GM19397 (cell line): Measurements from ENCODE around the gene PI4K2A.
"Not testable (repeated sequence)": the region's sequence is repeated elsewhere in the genome, so short reads cannot be mapped to it uniquely, and the experiment has no call there.

ENCODE experiments used
- ATAC-seq: cut with Tn5 transposase; IDR thresholded peaks from one replicate; pipeline ENCODE4 v1.9.1; 2021; ENCODE audit warnings: mild to moderate bottlenecking, moderate library complexity; ENCODE audit not compliant: unreplicated experiment

The PI4K2A gene

DNA sequence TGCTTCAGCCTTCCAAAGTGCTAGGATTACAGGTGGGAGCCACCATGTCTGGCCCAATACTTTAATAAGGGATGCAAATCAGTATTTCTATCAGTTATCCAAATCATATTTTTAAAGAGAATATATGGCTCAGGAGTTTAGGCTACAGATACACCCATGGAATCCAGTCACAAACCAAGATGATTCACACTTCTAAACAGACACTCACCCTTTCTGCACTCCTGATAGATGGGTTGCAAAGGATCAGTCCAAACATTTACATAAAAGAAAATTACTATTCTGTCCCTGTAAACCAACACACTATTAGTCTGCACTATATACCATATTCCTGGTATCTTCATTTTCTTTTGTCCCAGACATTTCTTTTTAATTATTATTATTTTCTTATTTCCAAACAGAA is 9.4 kb upstream of the PI4K2A start:
- ATAC-seq = no peak

DNA sequence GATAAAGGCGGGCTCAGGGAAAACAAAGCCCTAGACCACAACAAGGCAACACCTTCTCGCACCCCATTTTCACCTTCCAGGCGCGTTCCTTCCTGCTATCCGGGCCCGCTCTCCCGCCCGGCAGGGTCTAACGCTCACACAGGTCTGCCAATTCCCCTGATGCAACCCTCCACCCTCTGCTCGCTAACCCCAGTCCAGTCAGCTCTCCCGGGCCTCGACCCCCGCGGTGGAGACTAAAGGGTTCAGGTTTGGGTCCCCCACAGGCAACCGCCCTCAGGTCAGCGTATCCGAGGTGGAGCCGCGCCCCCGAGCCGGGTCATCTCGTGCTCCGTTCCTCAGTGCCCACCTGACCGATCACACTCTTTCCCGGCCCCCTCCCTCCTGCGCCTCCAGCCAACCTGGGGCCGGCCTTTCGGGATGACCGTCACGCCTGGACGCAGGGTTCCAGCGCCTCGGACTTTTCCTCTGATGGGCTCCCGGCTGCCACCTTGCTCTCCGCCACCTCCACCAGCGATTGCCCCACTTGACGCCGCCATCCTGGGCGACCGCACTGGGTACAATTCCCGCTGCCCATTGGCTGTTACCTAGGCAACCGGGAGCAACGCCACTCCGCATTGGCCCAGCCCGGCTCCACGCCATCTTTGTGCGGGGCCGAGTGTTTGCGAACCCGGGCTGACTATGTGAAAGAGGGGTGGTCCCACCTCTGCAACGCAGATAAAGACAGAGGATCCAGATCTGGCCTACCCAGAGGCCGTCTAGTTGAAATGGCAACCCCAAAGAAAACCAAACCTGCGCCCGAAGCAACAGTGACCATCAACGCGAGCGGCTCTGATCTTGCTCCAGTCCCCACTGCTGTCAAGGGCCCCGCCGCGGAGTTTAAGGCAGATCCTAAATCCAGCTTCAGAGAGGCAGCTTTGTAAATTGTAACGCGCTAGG is 7.3 kb upstream of the PI4K2A start, which contains the start of gene MORN4:
Gene MORN4 (minus strand): TSS at position 552 of the 936 bp plus-strand sequence. CDS start 13,847 bp downstream, outside the sequence.
- ATAC-seq = peak; percentile 100

DNA sequence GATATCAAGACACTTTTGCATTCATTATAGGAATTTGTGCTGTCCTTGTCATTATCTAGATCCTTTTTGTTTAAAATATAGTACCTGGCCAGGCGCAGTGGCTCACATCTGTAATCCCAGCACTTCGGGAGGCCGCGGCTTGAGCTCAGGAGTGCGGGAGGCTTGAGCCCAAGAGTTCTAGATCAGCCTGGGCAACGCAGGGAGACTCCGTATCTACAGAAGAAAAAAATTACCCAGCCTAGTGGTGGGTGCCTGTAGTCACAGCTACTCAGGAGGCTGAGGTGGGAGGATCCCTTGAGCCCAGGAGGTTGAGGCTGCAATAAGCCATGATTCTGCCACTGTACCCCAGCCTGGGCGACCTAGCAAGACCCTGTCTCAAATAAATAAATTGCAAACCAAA is 6.5 kb upstream of the PI4K2A start:
- no peak for ATAC-seq

DNA sequence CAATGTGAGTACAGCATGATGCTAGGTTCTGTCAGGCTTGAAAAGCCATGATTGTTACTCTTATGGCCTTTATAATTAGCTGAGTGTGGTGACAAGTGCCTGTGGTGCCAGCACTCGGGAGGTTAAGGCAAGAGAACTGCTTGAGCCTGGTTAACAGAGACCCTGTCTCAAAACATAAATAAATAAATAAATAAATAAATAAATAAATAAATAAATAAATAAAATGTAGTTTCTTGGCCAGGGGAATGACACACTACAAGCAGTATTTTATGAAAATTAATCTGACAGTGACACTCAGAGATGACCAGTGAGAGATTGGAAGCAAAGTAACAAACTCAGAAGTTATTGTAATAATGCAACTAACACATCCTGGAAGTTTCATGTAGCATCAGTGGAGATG is 4.9 kb upstream of the PI4K2A start:
- ATAC-seq = no peak

DNA sequence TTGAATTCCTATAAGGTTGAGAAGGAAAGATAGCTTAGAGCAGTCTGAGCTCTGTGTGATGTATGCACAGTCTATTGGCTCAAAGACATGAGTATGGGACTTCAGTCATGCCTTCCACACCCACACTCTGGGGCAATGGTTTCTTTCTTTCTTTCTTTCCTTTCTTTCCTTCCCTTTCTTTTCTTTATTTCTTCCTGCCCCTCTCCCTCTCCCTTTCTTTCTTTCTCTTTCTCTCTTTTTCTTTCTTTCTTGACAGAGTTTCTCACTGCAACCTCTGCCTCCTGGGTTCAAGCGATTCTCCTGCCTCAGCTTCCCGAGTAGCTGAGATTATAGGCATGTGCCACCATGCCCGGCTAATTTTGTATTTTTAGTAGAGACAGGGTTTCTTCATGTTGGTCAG is 1.4 kb upstream of the PI4K2A start:
- ATAC-seq = not testable (repeated sequence)

DNA sequence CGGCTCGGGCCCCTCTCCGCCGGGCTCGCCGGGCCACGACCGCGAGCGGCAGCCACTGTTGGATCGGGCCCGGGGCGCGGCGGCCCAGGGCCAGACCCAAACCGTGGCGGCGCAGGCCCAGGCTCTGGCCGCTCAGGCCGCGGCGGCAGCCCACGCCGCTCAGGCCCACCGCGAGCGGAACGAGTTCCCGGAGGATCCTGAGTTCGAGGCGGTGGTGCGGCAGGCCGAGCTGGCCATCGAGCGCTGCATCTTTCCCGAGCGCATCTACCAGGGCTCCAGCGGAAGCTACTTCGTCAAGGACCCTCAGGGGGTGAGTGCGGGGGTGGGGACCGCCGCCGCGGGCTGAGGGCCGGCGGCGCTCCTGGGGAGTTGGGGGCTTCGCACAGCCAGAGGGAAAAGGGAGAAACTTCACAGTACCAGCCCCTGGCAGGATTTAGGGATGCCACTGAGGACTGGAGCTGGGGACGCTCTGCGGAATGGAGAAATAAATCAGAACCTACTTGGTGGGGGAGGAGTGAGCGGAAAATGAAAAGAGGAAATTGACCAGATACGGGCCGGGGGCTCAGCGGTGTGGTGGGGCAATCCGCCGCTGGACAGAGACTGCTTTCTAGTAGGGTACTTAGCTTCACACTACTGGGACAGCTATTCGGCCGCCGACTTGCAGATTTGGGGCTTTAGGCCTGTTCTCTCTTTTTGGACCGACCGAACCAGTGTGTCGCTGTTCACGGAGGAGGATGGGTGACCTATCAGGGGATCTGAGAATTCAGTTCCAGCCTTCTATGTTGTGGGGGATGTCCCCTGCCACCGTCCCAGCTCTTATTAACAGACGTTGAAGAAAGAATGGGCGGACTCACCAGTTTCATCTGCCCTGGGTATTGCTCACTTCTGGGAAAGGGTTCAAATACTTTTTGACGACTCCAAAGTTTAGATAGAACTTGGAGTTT is 669 bp downstream of the PI4K2A start:
- ATAC-seq = peak; percentile 25

DNA sequence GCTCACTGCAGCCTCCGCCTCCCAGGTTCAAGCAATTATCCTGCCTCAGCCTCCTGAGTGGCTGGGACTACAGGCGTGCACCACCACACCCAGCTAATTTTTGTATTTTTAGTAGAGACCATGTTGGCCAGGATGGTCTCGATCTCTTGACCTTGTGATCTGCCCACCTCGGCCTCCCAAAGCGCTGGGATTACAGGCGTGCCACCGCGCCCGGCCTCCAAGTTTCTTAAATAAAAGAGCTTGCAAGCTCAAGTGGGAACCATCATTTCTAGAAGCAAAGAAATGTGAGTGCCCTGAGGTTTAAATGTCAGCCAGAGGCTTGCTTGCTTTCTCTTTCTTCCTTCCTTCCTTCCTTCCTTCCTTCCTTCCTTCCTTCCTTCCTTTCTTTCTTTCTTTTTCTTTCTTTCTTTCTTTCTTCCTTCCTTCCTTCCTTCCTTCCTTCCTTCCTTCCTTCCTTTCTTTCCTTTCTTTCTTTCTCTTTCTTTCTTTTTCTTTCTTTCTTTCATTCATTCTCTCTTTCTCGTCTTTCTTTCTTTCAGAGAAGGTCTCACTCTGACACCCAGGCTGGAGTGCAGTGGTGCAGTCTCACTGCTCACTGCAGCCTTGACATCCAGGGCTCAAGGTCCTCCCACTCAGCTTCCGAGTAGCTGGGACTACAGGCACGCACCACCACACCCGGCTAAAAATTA is 2.1 kb downstream of the PI4K2A start:
- ATAC-seq = not testable (repeated sequence)

DNA sequence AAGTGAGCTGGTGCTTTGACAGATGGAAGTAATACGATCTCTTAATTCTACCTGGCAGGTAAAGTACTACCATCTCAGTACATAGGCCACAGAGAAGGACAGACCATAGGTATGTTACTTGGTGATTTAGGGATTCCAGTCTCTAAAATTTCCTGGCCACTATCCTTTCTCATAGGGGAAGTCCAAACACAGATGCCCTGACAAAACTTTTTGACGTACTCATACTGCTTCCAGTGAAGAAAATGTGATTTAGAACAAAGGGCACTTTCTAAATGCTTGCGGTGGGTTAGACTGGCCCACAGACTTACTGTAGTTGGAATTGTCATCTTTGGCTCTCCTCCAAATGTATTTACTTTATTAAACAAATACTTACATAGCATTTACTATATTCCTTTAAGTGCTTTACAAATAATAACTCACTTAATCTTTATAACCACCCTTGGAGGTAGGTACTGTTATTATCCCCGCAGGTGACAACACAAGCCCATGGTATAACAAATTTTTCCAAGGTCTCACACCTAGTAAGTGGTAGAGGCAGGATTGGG is 3.0 kb downstream of the PI4K2A start:
- no peak for ATAC-seq

DNA sequence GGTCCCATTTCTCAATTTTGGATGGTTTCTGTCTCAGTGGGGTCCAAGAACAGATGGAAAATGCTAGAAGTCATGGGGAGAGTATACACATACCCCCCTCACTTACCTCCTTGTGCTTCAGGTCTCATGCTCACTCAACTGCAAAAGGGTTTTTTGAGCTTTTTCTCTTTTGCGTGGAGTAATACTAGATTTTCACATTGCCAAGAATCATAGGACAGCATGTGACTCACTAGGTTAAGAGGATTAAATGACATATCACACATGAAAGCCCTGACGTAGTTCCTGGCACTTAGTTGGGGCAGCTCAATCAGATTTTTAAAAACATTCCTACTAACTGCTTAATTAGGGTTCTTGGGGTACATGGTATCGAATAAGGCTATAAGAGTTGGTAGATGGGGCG is 4.5 kb downstream of the PI4K2A start:
- no peak for ATAC-seq

DNA sequence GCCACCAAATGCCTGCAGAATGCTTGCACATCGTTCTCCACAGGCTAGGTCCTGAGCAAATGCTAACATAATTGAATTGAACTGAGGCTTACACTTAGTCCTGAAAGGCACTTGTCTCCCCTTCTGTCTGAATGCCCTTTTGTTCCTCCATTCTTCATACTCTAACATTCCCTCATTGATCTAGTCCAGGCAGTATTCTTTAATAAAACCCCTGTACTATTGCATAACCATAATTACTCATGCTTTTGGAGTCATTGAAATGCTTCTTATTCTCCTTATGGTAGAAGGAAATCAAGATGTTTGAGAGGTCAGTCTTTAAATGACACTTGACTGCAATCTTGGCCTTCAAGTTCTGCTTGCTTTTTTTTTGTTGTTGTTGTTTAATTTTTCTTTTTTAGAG is 7.1 kb downstream of the PI4K2A start:
- ATAC-seq = no peak

DNA sequence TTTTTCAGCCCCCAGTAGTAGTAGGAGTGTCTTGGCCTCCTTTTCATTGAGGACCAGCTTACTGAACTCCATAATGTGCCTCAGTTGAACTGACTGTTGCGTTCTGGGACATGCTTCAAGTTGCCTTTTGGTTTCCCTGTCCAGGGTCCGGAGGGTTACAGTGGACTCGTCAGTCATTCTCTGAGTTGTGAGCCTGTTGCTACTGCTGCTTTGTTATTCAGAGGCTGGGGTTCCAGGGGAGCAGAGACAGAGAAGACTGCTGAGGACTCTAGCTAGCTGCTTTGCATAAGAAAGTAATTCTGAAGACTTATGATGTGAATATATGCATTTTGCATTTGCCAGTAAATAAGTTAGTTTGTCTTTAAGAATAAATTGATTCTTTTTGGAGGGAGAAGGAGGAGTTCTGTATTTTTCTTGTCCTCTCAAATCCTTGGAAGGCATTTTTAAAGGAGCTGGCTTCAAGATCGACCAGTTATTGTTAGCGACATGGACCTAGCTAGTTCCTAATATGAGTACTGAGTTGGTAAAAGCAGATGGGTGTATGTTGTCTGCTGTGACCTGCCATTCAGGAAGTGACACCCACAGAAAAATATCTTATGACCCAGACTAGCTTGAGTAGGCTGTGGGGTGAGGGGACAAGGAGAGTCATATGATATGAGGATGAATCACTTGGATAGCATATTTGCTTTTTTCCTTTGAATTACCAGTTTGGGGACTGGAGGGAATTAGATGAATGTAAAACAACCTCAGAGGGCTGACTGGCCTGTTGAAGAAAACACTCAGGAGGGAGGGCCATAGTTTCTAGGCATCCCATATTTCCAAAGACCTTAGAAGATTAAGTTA is 8.3 kb downstream of the PI4K2A start:
- peak; percentile 73 for ATAC-seq

DNA sequence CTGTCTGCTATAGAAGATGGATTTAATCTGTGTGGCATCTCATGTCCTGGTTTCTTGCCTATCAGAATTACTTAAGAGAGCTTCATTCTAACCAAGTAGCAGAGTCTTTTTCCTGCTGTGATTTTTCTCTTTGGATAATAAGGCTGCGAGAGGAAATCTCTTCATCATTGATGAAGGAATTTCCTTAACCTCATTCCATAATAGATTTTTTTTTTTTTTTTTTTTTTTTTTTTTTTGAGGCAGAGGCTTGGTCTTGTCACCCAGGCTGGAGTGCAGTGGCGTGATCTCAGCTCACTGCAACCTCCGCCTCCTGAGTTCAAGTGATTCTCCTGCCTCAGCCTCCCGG is 8.9 kb downstream of the PI4K2A start:
- not testable (repeated sequence) for ATAC-seq

DNA sequence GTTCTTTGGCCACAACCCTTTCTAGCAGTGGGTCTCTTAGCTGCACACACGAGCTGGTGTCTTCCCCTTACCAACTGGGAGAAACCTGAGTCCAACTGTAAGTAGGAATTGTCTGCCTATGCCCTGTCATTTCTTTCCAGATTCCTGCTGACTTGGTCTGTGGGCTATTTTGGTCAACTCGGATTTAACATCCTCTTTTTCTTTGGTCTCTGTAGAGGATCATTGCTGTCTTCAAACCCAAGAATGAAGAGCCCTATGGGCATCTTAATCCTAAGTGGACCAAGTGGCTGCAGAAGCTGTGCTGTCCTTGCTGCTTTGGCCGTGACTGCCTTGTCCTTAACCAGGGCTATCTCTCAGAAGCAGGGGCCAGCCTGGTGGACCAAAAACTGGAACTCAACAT is 10.3 kb downstream of the PI4K2A start:
- ATAC-seq = no peak

DNA sequence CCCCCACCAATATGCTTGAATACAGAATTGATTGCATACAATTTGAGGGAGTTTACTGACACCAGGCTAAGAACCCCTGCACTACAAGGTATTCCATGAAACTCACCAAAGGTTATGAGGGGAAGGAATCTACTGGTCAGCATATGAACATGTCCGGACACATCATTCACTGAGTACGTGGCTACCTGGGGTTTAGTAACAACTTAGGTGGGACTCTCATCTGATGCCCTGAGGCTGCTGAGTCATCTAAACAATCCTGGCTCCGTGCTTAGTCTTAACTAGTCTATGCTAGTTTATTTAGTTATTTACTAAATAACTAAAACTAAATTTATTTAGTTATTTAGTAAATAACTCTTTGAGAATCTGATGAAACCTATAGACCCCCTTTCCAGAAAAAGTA is 11.3 kb downstream of the PI4K2A start:
- ATAC-seq = no peak

DNA sequence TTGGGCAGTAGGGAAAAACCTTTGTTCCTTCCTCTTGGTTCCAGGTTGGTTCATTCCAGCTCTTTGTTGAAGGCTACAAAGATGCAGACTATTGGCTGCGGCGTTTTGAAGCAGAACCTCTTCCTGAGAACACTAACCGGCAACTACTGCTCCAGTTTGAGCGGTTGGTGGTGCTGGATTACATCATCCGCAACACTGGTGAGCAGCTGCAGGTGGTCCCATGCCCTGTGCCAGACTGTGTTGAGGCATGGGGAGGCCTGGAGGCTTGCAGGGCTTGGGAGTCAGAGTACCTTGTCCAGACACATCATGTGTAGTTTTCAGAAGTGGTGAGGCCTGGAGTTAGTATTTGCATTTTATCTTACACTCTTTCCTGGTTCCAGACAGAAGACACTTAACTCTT is 16.3 kb downstream of the PI4K2A start:
- ATAC-seq = no peak

DNA sequence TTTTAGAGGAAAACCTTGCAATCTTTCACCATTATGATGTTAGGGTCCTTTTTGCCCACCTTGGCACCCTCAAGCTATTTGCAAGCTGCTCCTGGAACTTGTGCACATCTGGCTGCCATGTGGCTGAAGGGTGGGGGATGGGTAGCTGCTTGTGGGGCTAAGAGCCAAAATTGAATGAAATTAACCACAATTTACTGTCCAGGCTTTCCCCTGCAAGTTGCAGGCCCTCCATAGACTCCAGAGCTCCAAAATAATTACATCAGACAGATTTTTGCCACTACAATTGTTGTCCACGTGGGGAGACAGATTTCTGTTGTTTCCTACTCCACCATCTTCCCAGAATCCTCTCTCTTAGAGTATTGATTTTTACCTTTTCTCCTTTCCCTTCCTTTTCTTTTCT is 19.1 kb downstream of the PI4K2A start:
- ATAC-seq = no peak

DNA sequence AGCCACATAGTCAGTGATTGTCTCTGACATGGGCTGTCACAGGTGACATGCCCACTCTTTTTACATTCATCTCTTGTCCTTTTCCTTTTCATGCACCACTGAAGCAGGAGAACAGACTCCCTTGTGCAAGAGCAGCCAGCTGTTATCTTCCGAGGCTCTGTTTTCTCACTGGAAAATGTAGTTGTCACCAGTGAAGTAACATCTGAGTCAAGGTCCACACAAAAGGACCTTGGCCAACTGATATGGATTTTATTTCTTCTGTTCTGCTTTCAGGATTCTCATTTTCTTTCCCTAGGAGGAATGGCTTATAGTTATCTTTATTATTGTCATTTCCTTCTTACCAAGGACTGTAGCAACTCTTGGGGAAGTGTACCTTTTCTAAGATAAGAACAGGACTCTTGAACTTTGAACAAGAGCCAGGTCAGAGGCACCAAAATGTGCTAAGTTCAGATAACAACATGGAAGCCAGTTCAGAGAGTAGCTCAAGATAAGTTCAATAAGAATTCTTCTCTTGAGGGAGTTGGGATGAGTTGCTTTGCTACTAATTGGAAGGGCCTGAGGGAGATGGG is 23.9 kb downstream of the PI4K2A start:
- ATAC-seq = no peak

DNA sequence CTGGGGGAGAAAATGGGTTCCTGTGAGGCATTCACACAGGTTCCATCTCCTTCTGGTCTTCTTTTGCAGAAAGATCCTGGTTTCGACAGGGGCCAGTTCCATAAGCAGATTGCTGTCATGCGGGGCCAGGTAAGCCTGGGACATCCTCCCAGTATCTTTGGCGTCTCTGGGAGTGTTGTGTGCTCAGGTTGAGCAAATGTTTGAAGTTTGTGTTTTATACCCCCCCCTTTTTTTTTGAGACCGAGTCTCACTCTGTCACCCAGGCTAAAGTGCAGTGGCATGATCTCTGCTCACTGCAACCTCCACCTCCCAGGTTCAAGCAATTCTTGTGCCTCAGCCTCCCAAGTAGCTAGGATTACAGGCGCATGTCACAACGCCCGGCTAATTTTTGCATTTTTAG is 26.5 kb downstream of the PI4K2A start:
- ATAC-seq = no peak

DNA sequence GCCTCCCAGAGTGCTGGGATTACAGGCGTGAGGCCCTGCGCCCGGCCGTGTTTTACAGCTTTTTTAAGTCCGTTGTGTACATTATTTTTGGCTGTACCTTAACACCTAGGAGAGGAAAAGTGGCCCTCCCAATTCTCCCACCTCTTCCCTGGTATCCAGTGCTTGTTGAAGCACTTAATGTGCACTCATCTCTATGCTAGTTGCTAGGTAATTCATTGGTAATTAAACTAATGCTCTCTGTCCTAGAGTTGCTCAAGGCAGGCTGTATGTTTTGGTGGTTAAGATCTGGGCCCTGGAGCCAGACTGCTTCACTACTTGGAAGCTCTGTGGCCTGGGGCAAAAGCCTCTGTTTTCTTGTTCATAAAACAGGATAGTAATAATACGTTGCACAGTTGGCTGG is 27.0 kb downstream of the PI4K2A start:
- ATAC-seq = no peak

DNA sequence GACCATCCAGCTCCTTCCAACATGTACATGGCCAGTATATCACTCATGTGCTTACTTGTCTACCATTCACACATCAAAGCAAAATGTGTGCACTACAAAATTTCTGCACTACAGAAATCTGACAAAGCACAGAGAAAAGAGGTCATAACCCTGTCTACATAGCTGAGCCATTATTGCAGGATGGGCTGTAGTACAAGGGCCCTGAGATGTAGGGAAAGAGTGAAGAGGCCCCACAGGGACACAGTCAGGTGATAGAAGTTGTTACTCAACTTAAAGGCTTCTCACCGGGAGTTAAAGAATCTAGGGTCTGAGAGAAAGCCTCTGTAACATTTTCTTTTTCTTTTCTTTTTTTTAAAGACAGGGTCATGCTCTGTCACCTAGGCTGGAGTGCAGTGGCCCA is 29.1 kb downstream of the PI4K2A start:
- ATAC-seq = no peak
